Measurements from ENCODE around the gene CCDC102B.
"Not testable (repeated sequence)": the region's sequence is repeated elsewhere in the genome, so short reads cannot be mapped to it uniquely, and the experiment has no call there.

Gene CCDC102B

GRCh38 chr18:68915061-68915460 is 117.2 kb downstream of the CCDC102B start:
- DNase-seq, result no peak

DNA sequence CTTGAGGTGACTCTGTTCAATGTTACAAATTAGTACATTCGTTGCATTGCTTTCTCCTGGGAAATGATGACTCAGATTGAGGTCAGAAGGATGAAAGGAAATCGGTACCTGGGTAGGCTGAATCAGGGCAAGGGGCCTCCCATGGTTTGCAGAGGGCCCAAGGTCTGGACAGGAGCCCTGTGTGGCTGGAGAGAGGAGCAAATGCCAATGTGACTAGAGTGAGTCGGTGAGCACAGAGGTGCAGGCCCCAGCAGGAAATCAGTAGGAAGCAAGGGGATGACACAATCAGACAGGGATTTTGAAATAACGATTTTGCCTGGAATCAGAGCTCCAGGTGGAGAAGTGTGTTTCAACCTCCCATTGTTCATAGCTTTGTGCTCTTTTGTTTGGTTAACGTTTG is 118.9 kb downstream of the CCDC102B start:
- DNase-seq, result no peak

- no peak for DNase-seq
Observed at GRCh38 chr18:68918216-68918615, 120.3 kb downstream of the CCDC102B start.

- DNase-seq, result no peak
Observed at GRCh38 chr18:68919900-68920299, 122.0 kb downstream of the CCDC102B start.

GRCh38 chr18:68922392-68922791 is 124.5 kb downstream of the CCDC102B start:
- no peak for DNase-seq

DNA sequence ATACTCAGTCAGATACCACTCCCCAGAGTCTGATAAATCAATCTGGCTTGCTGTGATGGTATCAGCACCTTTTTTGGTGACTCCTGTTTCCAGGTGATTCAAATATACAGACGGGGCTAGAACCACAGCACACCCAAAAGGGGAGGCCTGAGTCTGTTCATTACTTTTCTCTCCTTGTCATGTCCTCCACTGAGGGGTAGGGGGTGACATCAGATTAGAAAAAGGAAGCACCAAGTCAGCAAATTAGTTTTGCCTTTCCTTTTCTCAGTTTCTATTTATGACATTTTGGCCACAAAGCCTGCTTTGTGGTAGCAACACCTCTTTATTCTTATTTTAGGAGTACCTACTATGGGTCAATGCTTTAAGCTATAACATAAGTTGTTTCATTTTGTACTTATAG is 127.4 kb downstream of the CCDC102B start:
- peak; percentile 18 for DNase-seq

DNA sequence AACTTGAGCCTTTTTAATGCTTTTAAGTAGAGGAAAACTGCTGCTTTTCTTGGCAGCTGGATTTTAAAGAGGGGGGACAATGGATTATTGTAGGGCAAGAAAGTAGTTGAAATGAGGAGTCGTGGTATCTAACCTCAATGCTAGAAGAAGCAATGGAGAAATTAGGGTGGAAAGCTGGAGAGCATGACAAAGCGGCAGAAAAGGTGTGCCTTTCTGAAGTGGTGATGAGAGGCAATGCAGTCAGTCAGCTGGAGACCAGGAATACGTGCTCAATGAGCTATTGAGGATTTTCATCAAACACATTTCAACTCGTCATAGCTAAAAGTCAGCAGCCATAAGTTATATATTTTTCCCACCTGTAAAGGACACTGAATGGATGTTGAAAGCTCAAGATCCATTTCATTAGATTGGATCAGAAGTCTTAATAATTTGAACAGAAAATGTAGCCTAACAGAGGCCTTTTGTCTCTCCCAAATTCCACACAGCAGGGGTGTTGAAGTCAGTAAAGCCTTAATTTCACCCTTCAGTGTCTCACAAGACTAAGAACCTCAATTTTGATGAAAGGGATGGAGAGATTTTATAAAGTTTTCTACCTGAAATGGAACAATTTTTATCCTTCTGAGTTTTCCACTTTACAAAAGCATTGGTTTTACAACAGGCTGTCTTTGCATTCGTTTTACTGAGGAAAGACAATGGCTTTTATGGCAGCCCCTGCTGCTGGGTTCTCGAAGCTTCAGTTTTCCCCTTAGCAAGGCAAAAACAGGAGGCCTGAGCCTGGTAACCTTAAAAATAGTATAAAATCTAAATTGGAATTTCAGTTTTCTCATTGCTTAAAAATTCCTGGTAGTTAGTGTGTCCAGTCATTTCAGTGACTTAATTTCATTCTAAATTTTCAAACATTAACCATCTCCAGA is 131.1 kb downstream of the CCDC102B start:
- DNase-seq, result no peak

DNA sequence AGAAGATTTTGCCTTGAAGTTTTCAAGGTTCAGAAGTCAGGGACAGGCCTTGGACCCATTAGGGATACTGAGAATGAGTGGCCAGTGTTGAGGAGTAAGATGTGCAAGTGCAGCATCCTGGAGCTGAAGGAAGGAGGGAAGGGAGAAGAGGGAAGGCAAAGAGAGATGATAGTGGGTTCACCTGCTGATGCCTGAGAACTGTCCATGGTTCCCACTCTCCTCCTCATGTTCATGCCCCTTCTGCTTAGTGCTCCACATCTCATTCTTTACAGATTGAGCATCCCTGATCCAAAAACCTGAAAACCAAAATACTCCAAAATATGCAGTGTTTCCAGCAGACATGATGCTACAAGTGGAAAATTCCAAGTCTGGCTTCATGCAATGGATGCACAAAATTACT is 137.8 kb downstream of the CCDC102B start:
- no peak for DNase-seq

GRCh38 chr18:68937029-68937599 is 139.2 kb downstream of the CCDC102B start:
- no peak for DNase-seq

DNA sequence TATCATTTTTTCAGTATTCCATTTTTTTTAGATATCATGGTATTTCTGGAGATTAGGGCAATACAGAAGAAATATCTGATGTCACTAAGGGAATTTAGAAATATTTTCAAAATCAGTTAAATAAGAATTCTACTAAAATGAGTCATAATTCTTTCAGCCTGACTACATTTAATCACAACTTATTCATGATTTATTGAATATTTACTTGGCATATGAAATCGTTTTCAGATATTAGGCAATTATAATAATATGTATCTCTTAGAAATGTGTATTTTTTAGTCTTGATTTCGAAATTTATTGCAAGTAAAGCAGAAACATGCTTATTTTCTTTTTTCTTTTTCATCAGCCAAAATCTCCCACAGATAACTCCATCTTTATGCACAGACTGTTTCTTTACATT is 142.2 kb downstream of the CCDC102B start:
- no peak for DNase-seq

GRCh38 chr18:68940754-68941153 is 142.9 kb downstream of the CCDC102B start:
- no peak for DNase-seq

DNA sequence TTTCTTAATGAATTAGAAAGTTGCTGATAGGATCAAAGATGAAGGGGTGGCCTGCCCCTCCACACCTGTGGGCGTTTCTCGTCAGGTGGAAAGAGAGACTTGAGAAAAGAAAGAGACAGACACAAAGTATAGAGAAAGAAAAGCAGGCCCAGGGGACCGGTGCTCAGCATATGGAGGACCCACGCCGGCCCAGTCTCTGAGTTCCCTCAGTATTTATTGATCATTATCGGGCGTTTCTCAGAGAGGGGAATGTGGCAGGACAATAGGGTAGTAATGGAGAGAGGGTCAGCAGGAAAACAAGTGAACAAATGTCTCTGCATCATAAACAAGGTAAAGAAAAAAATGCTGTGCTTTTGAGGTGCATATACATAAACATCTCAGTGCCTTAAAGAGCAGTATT is 144.3 kb downstream of the CCDC102B start:
- no peak for DNase-seq

DNA sequence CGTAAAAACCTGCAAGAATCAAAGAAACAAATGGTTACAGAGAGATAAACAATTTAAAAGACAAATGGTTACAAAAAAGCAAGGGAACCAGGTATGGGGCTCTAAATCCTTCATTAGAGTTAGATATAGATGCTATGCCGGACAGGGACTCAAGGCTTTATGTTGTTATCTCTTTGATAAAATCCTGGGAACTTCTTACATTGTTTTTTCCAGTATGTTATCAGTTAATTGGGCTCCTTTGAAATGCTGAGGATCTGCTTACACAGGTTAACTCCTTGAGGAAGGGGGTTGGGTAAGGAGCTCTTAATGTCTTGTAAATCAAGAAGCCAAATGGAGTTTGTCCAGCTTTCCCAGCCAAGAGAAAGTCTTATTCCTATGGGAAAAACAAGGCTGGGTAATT is 146.0 kb downstream of the CCDC102B start:
- not testable (repeated sequence) for DNase-seq

DNA sequence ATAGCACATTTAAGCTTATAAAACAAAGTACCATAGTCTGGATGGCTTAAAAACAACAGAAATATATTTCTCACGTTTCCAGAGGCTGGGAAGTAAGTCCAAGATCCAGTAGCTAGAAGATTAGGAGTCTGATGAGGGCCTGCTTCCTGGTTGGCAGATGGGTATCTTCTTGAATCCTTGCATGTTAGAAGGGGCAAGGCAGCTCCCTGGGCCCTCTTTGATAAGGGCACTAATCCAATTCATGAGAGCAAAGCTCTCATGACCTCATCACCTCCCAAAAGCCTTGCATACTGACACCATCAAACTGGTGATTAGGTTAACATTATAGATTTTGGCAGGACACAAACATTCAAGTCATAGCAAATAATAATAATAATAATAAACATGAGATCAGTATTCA is 146.4 kb downstream of the CCDC102B start:
- no peak for DNase-seq

- no peak for DNase-seq
Observed at GRCh38 chr18:68944826-68945225, 146.9 kb downstream of the CCDC102B start.

GRCh38 chr18:68948622-68949021 is 150.7 kb downstream of the CCDC102B start:
- no peak for DNase-seq

GRCh38 chr18:68954738-68955137 is 156.9 kb downstream of the CCDC102B start:
- no peak for DNase-seq

DNA sequence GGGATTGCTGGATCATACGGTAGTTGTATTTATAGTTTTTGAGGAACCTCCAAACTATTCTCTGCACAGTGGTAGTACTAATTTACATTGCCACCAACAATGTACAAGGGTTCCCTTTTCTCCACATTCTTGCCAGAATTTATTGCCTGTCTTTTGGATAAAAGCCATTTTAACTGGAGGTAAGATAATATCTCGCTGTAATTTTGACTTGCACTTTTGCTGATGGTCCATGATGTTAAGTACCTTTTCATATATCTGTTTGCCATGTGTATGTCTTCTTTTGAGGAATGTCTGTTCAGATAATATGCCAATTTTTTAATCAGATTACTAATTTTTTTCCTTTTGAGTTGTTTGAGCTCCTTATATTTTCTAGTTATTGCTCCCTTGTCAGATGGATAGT is 158.8 kb downstream of the CCDC102B start:
- DNase-seq, result no peak

GRCh38 chr18:68960355-68960754 is 162.5 kb downstream of the CCDC102B start:
- DNase-seq, result no peak

DNA sequence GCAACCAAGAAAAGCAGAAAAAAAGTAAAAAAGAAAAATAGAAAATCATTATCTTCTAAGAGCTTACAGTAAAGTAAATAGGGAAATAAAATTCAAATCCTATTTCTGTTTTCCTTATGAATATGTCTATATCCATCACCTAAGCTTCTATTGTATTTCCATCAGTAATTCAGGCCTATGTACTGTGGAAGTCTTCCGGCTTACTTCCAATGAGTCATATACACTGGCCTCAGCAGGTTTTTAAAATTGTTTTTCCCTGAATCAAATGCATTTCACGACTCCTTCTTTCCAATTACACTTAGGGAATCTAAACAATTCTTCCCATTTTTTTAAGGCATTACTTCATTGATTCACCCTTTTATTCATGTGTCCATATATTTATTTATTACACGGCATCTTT is 164.7 kb downstream of the CCDC102B start:
- no peak for DNase-seq

DNA sequence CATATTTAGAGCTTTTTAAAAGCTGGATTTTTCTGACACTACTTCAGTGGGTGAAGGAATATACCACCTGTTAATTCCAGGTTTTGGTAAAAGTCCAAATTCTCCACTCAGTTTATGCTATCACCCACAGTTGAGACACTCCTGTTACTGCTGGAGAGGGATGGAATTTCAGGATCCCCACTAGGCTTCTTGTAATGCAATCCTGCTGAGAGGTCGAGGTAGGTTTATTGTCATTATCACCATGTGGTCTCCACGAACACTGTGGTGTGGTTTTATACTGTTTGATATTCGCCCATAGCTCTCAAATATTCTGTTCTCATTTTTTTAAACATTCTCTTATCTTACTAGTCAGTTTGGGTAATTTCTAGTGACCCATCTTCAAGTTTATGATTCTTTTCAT is 167.9 kb downstream of the CCDC102B start:
- DNase-seq, result no peak

DNA sequence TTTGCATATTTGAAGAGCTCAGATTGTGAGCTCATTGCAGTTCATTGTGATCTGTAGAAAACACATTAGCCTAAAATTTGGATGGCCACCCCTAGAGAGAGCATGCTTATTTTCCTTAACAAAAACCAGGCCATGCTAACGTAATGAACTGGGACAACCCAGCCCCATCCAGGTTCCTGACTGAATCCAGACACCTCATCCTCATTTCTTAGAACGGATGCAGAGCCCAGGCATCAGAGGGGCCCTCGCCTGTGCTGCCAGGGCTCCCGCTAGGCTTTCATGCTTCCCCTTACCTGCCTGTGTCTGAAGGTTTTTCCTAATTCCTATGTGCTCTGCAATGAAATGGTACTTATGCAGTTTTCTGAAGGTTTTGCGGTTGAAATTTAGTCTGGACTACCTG is 171.1 kb downstream of the CCDC102B start:
- DNase-seq, result no peak

DNA sequence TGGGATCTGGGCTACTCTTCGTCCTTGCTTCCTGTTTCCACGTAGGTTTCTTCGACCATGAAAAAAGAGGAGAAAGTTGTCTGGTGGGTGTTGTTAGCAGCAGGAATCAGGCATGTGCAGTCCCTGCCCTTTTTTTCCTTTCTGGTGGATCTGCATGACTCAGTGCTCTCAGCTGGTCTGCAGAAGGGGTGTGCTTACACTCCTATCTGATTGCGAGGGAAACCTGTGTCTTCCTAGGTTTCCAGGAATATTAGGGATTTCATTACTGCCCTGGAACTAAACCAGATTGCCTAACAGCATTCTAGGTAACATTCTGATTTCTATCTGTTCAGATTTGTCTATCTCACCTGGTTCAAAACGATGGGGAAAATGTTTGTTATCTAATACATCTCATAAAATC is 174.3 kb downstream of the CCDC102B start:
- DNase-seq, result no peak

DNA sequence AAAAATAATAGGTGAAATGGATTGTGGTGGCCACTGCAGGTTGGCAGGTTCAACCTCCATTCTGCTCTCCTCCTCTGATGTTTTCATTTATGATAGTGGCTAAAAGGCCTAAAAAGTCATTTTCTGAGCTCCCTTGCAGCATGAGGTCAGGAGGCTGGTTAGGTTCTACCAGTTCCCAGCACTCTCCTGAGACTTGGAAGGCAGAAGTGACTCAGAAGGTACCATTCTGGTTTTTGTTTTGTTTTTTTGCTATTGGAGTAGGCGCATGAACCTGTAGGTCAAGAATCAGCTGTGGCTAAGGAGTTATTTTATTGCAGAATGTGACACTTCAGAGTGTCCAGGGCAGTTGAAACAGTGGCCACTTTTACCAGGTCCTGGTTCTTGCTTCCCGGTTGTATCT is 181.9 kb downstream of the CCDC102B start:
- no peak for DNase-seq

GRCh38 chr18:68983126-68983525 is 185.2 kb downstream of the CCDC102B start:
- no peak for DNase-seq
